Effector memory CD8-positive, alpha-beta T cell (primary cell): Measurements from ENCODE around the gene PFDN1.

ENCODE experiments used
- ATAC-seq: fragments of 150-1000 bp; cut with Tn5 transposase; replicated peaks from 2 replicates; pipeline ENCODE4 v1.10.0; 2021; ENCODE audit warnings: mild to moderate bottlenecking, moderate library complexity
- DNase-seq, 3 experiments: peaks; one replicate each; pipeline ENCODE4 v3.0.0; 2021
- H3K27ac Mint-ChIP-seq, 2 donors: one replicate each; pipeline ENCODE4 v1.8.0; 2022; ENCODE audit warnings: mild to moderate bottlenecking in 2 of 2, mixed read lengths in 2 of 2, moderate library complexity in 2 of 2
- H3K27me3 Mint-ChIP-seq, 2 donors: one replicate each; pipeline ENCODE4 v1.8.0; 2022; ENCODE audit warnings: mixed read lengths in 2 of 2
- H3K36me3 Mint-ChIP-seq: one replicate; pipeline ENCODE4 v1.8.0; 2022; ENCODE audit warnings: mild to moderate bottlenecking, moderate library complexity, mixed read lengths; ENCODE audit not compliant: insufficient read depth
- H3K4me1 Mint-ChIP-seq, 2 donors: one replicate each; pipeline ENCODE4 v1.8.0; 2022; ENCODE audit warnings: low read depth in 2 of 2, mixed read lengths in 2 of 2
- H3K4me3 Mint-ChIP-seq, 2 donors: one replicate each; pipeline ENCODE4 v1.8.0; 2022; ENCODE audit warnings: mild to moderate bottlenecking in 2 of 2, mixed read lengths in 2 of 2, moderate library complexity in 2 of 2
- H3K9me3 Mint-ChIP-seq, 2 donors: one replicate each; pipeline ENCODE4 v1.8.0; 2022; ENCODE audit warnings: mixed read lengths in 2 of 2

PFDN1 gene

GRCh38 chr5:140228364-140228837 lies 74.5 kb downstream of the PFDN1 start:
- no peak overlapping the region for H3K27ac Mint-ChIP-seq
- DNase-seq (no peak), ATAC-seq (no peak)
- H3K27me3 Mint-ChIP-seq = peaks cover 0 to 7% of the 10 kb centered on the region in 2 donors
- H3K9me3 Mint-ChIP-seq = no peaks in the 10 kb centered on the region
- no peak overlapping the region for H3K4me3 Mint-ChIP-seq
- no peaks in the 10 kb centered on the region for H3K36me3 Mint-ChIP-seq
- peaks cover 0 to 4% of the 10 kb centered on the region in 2 donors for H3K4me1 Mint-ChIP-seq

- ATAC-seq (no peak), DNase-seq (no peak)
- Mint-ChIP-seq H3K36me3 (no peaks in the 10 kb centered on the region), H3K4me3 (no peak overlapping the region), H3K27me3 (peaks cover 0 to 7% of the 10 kb centered on the region in 2 donors), H3K27ac (no peak overlapping the region), H3K4me1 (peaks cover 0 to 4% of the 10 kb centered on the region in 2 donors), H3K9me3 (no peaks in the 10 kb centered on the region)
These were observed 75.9 kb downstream of the PFDN1 start for GRCh38 chr5:140227046-140227445.

- no peaks in the 10 kb centered on the region for H3K9me3 Mint-ChIP-seq
- H3K36me3 Mint-ChIP-seq = no peaks in the 10 kb centered on the region
- DNase-seq (no peak), ATAC-seq (no peak)
- no peak overlapping the region for H3K27ac Mint-ChIP-seq
- no peak overlapping the region for H3K4me3 Mint-ChIP-seq
- peaks cover 0 to 7% of the 10 kb centered on the region in 2 donors for H3K27me3 Mint-ChIP-seq
- H3K4me1 Mint-ChIP-seq = peaks cover 0 to 4% of the 10 kb centered on the region in 2 donors
These were observed 77.5 kb downstream of the PFDN1 start for GRCh38 chr5:140225396-140225795.

GRCh38 chr5:140224658-140225057 lies 78.2 kb downstream of the PFDN1 start:
- no peaks in the 10 kb centered on the region for H3K36me3 Mint-ChIP-seq
- DNase-seq (no peak), ATAC-seq (no peak)
- H3K27ac Mint-ChIP-seq = no peak overlapping the region
- H3K27me3 Mint-ChIP-seq = peaks cover 0 to 7% of the 10 kb centered on the region in 2 donors
- no peak overlapping the region for H3K4me3 Mint-ChIP-seq
- H3K9me3 Mint-ChIP-seq = no peaks in the 10 kb centered on the region
- H3K4me1 Mint-ChIP-seq = peaks cover 0 to 4% of the 10 kb centered on the region in 2 donors

- H3K36me3 Mint-ChIP-seq = no peaks in the 10 kb centered on the region
- H3K4me1 Mint-ChIP-seq = no peaks in the 10 kb centered on the region
- H3K9me3 Mint-ChIP-seq = no peaks in the 10 kb centered on the region
These were observed 79.3 kb downstream of the PFDN1 start for GRCh38 chr5:140223567-140223966.

GRCh38 chr5:140222416-140222815 lies 80.5 kb downstream of the PFDN1 start:
- no peak overlapping the region for H3K27ac Mint-ChIP-seq
- H3K4me1 Mint-ChIP-seq = no peaks in the 10 kb centered on the region
- ATAC-seq (no peak), DNase-seq (no peak)
- H3K27me3 Mint-ChIP-seq = peaks cover 0 to 7% of the 10 kb centered on the region in 2 donors
- H3K36me3 Mint-ChIP-seq = no peaks in the 10 kb centered on the region
- H3K4me3 Mint-ChIP-seq = no peak overlapping the region
- H3K9me3 Mint-ChIP-seq = no peaks in the 10 kb centered on the region

More at GRCh38 chr5:140223567-140223966, 79.3 kb downstream of the PFDN1 start:
- ATAC-seq = no peak
- peaks cover 0 to 7% of the 10 kb centered on the region in 2 donors for H3K27me3 Mint-ChIP-seq
- no peak overlapping the region for H3K27ac Mint-ChIP-seq
- no peak for DNase-seq
- no peak overlapping the region for H3K4me3 Mint-ChIP-seq

GRCh38 chr5:140221697-140222223 lies 81.1 kb downstream of the PFDN1 start:
- no peaks in the 10 kb centered on the region for H3K36me3 Mint-ChIP-seq
- no peak overlapping the region for H3K27ac Mint-ChIP-seq

GRCh38 chr5:140220698-140221064 lies 82.2 kb downstream of the PFDN1 start:
- Mint-ChIP-seq H3K27ac (no peak overlapping the region), H3K9me3 (no peaks in the 10 kb centered on the region), H3K36me3 (no peaks in the 10 kb centered on the region), H3K4me3 (no peak overlapping the region), H3K27me3 (peaks cover 0 to 3% of the 10 kb centered on the region in 2 donors), H3K4me1 (no peaks in the 10 kb centered on the region)
- DNase-seq = no peak
- no peak for ATAC-seq

More at GRCh38 chr5:140221697-140222223, 81.1 kb downstream of the PFDN1 start:
- H3K27me3 Mint-ChIP-seq = peaks cover 0 to 7% of the 10 kb centered on the region in 2 donors
- ATAC-seq (no peak), DNase-seq (no peak)
- H3K4me1 Mint-ChIP-seq = no peaks in the 10 kb centered on the region
- H3K4me3 Mint-ChIP-seq = no peak overlapping the region
- no peaks in the 10 kb centered on the region for H3K9me3 Mint-ChIP-seq

GRCh38 chr5:140220032-140220697 lies 82.7 kb downstream of the PFDN1 start:
- H3K9me3 Mint-ChIP-seq = no peaks in the 10 kb centered on the region
- no peaks in the 10 kb centered on the region for H3K36me3 Mint-ChIP-seq
- no peak overlapping the region for H3K27ac Mint-ChIP-seq
- ATAC-seq = no peak
- no peak for DNase-seq
- H3K4me3 Mint-ChIP-seq = no peak overlapping the region
- H3K27me3 Mint-ChIP-seq = no peaks in the 10 kb centered on the region
- no peaks in the 10 kb centered on the region for H3K4me1 Mint-ChIP-seq

- Mint-ChIP-seq H3K36me3 (no peaks in the 10 kb centered on the region), H3K4me3 (no peak overlapping the region), H3K27ac (no peak overlapping the region), H3K27me3 (no peaks in the 10 kb centered on the region), H3K9me3 (no peaks in the 10 kb centered on the region), H3K4me1 (peaks cover 6 to 8% of the 10 kb centered on the region in 2 donors)
- DNase-seq (no peak), ATAC-seq (no peak)
These were observed 83.6 kb downstream of the PFDN1 start for GRCh38 chr5:140219068-140219991.

- peaks cover 6 to 8% of the 10 kb centered on the region in 2 donors for H3K4me1 Mint-ChIP-seq
- ATAC-seq (no peak), DNase-seq (no peak)
- no peaks in the 10 kb centered on the region for H3K27me3 Mint-ChIP-seq
- no peaks in the 10 kb centered on the region for H3K9me3 Mint-ChIP-seq
- no peak overlapping the region for H3K4me3 Mint-ChIP-seq
- no peaks in the 10 kb centered on the region for H3K36me3 Mint-ChIP-seq
- no peak overlapping the region for H3K27ac Mint-ChIP-seq
These were observed 85.4 kb downstream of the PFDN1 start for GRCh38 chr5:140217299-140218026.

GRCh38 chr5:140216478-140217074 lies 86.3 kb downstream of the PFDN1 start:
- Mint-ChIP-seq H3K36me3 (no peaks in the 10 kb centered on the region), H3K4me3 (no peak overlapping the region), H3K27me3 (no peaks in the 10 kb centered on the region), H3K4me1 (peaks cover 6 to 8% of the 10 kb centered on the region in 2 donors), H3K9me3 (no peaks in the 10 kb centered on the region), H3K27ac (no peak overlapping the region)
- DNase-seq = no peak
- ATAC-seq = no peak

- H3K36me3 Mint-ChIP-seq = no peaks in the 10 kb centered on the region
- no peaks in the 10 kb centered on the region for H3K27me3 Mint-ChIP-seq
- DNase-seq (no peak), ATAC-seq (no peak)
- no peaks in the 10 kb centered on the region for H3K9me3 Mint-ChIP-seq
- H3K4me3 Mint-ChIP-seq = no peak overlapping the region
- peaks cover 6 to 8% of the 10 kb centered on the region in 2 donors for H3K4me1 Mint-ChIP-seq
- no peak overlapping the region for H3K27ac Mint-ChIP-seq
These were observed 87.6 kb downstream of the PFDN1 start for GRCh38 chr5:140215276-140215675.
